Activated CD4-positive, alpha-beta memory T cell treated with anti-CD3 and anti-CD28 coated beads for 36 hours (primary cell): ENCODE data around the gene PKM. TPM values are rescaled to one million over a fixed set of nuclear protein-coding genes. Genes with fewer than 3 reads are reported as not detected.
"Not testable (repeated sequence)": the region's sequence is repeated elsewhere in the genome, so short reads cannot be mapped to it uniquely, and the experiment has no call there.

Experiments used
- CTCF ChIA-PET: fragments of 350-600 bp; sonication (Branson Sonifier 250); formaldehyde crosslinking; loops from one replicate; lab custom pipeline; 2021; ENCODE audit warnings: antibody characterized with exemption, inconsistent platforms; lab: Charles Lee
- POLR2A ChIA-PET: fragments of 350-600 bp; sonication (Branson Sonifier 250); formaldehyde crosslinking; loops from one replicate; lab custom pipeline; 2021; ENCODE audit warnings: antibody characterized with exemption; lab: Charles Lee
- DNase-seq: peaks from one replicate; pipeline ENCODE4 v3.0.0-alpha.2; 2020
- H3K27ac Mint-ChIP-seq: one replicate; pipeline ENCODE4 v1.8.0; 2021; ENCODE audit warnings: mixed read lengths
- H3K27me3 Mint-ChIP-seq: one replicate; pipeline ENCODE4 v1.8.0; 2021; ENCODE audit warnings: mixed read lengths
- H3K36me3 Mint-ChIP-seq: one replicate; pipeline ENCODE4 v1.8.0; 2021; ENCODE audit warnings: mixed read lengths
- H3K4me1 Mint-ChIP-seq: one replicate; pipeline ENCODE4 v1.8.0; 2021; ENCODE audit warnings: low read depth, mixed read lengths
- H3K4me3 Mint-ChIP-seq: one replicate; pipeline ENCODE4 v1.8.0; 2021; ENCODE audit warnings: mild to moderate bottlenecking, mixed read lengths
- H3K9me3 Mint-ChIP-seq: one replicate; pipeline ENCODE4 v1.8.0; 2021; ENCODE audit warnings: mixed read lengths
- intact Hi-C: fragments of 100-400 bp; cut with micrococcal nuclease; formaldehyde crosslinking; loops from one replicate; pipeline ENCODE4 v1.15.1; 2023
- total RNA-seq, 2 experiments: library from RNA; stranded (reverse); gene quantifications; one replicate each; pipeline ENCODE4 v1.2.3, GENCODE V29; 2021

The PKM gene
- 1,000 to 10,000 TPM; 2,032 to 2,053 TPM for total RNA-seq

- Mint-ChIP-seq H3K27me3 (no peaks in the 10 kb centered on the region), H3K9me3 (no peaks in the 10 kb centered on the region), H3K4me3 (peak within 1 kb of the TSS; percentile 94), H3K27ac (peak within 1 kb of the TSS; percentile 98), H3K36me3 (peaks cover 34% of the 10 kb centered on the region), H3K4me1 (peaks cover 27% of the 10 kb centered on the region)
- intact Hi-C loops: loop anchor here (10.0 kb wide), 1 partner anchor 554 kb away; the partner anchor contains the start of gene ADPGK
- CTCF ChIA-PET: interaction anchor here (1.1 kb wide), 2 partner anchors 33 to 145 kb away, joined by 3 read pairs; partner anchors contain the start of gene HEXA
- POLR2A ChIA-PET: interaction anchor here (0.6 to 5.5 kb wide), 14 partner anchors 7 to 243 kb away, joined by 3 to 37 read pairs (median 4); partner anchors contain the start of genes ARIH1, MYO9A and SENP8
- DNase-seq: peak; percentile 97
Observed at GRCh38 chr15:72231066-72231832, at the start of gene PKM. TSS of gene PKM (minus strand) at chr15:72231190. CDS start at chr15:72219097, 12,093 bp downstream.

- ChIA-PET POLR2A (no interaction called here), CTCF (interaction anchor here (1.0 to 1.2 kb wide), 2 partner anchors 32 to 54 kb away, joined by 3 to 4 read pairs; no protein-coding TSS in a partner anchor)
- intact Hi-C loops: no loop called here
- no peaks in the 10 kb centered on the region for H3K36me3 Mint-ChIP-seq
- no peak overlapping the region for H3K4me3 Mint-ChIP-seq
- no peaks in the 10 kb centered on the region for H3K4me1 Mint-ChIP-seq
- no peak overlapping the region for H3K27ac Mint-ChIP-seq
- H3K9me3 Mint-ChIP-seq: no peaks in the 10 kb centered on the region
- DNase-seq: no peak
- H3K27me3 Mint-ChIP-seq: no peaks in the 10 kb centered on the region
Observed at GRCh38 chr15:72280751-72281150, 49.8 kb upstream of the PKM start.

DNA sequence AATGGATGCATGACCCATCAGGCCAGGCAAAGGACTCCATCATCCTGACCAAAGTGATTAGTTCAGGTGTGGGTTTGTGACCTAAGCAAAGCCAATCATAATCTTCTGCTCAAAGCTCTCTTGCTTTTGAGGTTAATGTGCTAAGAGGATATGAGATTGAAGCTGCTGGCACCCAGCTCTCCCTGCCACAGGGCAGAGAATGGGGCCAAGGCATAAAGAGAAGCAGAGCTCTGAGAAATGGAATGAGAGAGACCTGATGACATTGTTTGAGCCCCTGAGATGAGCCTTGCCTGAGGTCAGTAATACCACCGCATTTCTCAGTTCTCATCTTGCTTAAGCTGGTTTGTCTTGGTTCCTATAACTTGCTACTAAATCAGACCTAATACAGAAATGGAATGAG, 47.7 kb upstream of the PKM start:
- no peaks in the 10 kb centered on the region for H3K9me3 Mint-ChIP-seq
- ChIA-PET CTCF (interaction anchor here (0.7 kb wide), 1 partner anchor 34 kb away, joined by 5 read pairs; no protein-coding TSS in a partner anchor), POLR2A (no interaction called here)
- no peaks in the 10 kb centered on the region for H3K36me3 Mint-ChIP-seq
- H3K4me1 Mint-ChIP-seq: peaks cover 4% of the 10 kb centered on the region
- intact Hi-C loops: no loop called here
- no peak overlapping the region for H3K4me3 Mint-ChIP-seq
- no peaks in the 10 kb centered on the region for H3K27me3 Mint-ChIP-seq
- no peak for DNase-seq
- H3K27ac Mint-ChIP-seq: no peak overlapping the region

DNA sequence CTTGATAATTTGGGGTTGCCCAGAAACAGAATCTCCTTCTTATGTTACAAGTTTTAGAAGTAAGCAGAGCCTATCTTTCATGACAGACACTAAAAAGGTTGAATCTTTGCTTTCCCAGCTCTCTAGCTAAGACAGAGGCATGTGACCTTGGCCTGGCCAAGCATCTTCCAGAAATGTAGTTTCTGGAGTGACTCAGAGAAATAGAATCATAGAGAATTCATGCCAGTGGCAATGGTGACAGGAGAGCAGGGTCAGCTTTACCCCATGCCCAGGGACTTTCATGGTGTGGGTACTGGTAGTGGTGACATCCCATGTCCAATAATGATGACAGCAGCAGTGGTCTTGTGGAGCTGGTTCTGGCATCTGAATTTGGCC, 45.3 kb upstream of the PKM start:
- no peak for DNase-seq
- POLR2A ChIA-PET: no interaction called here
- Mint-ChIP-seq H3K4me3 (no peak overlapping the region), H3K27me3 (no peaks in the 10 kb centered on the region), H3K36me3 (no peaks in the 10 kb centered on the region), H3K27ac (no peak overlapping the region), H3K4me1 (peaks cover 18% of the 10 kb centered on the region), H3K9me3 (no peaks in the 10 kb centered on the region)
- CTCF ChIA-PET: interaction anchor here (0.8 to 1.3 kb wide), 3 partner anchors 37 to 121 kb away, joined by 3 read pairs; no protein-coding TSS in a partner anchor
- intact Hi-C loops: no loop called here

DNA sequence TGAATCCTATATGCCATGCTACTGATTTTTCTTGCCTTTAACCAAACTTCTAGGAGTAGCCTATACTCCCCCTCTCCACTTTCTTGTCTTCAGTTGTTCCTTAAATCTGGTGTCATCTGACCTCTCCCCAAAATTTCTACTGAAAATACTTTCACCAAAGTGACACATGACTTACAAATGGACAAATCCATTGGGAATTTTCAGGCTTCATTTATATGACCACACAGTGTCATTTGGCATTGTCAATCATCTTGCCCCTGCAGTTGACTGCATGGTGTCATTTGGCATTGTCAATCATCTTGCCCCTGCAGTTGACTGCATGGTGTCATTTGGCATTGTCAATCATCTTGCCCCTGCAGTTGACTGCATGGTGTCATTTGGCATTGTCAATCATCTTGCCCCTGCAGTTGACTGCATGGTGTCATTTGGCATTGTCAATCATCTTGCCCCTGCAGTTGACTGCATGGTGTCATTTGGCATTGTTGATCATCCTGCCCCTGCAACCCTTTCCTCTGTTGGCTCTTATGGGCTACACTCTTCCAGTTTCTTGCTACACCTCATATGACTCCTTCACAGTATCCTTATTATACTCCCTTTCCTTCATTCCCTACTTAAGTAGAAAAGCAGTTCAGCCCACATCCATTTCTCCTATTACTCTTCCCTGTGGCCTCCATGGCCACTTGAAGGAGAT, 44.8 kb upstream of the PKM start:
- H3K36me3 Mint-ChIP-seq, H3K9me3 Mint-ChIP-seq, H3K4me3 Mint-ChIP-seq, DNase-seq, H3K27ac Mint-ChIP-seq, H3K27me3 Mint-ChIP-seq, intact Hi-C loops: not testable (repeated sequence)
- H3K4me1 Mint-ChIP-seq: peaks cover 23% of the 10 kb centered on the region
- ChIA-PET POLR2A (interaction anchor here (1.0 kb wide), 1 partner anchor 46 kb away, joined by 3 read pairs; no protein-coding TSS in a partner anchor), CTCF (interaction anchor here (0.8 to 1.1 kb wide), 2 partner anchors 38 to 120 kb away, joined by 3 read pairs; no protein-coding TSS in a partner anchor)

GRCh38 chr15:72272997-72273352, 42.0 kb upstream of the PKM start:
- H3K27me3 Mint-ChIP-seq: no peaks in the 10 kb centered on the region
- H3K27ac Mint-ChIP-seq: peak overlapping the region; percentile 89
- ChIA-PET CTCF (interaction anchor here (0.8 to 2.7 kb wide), 8 partner anchors 12 to 398 kb away, joined by 3 to 19 read pairs (median 4); partner anchors contain the start of gene GRAMD2A), POLR2A (interaction anchor here (0.6 to 2.6 kb wide), 4 partner anchors 10 to 62 kb away, joined by 3 to 28 read pairs (median 4); partner anchors contain the start of gene PKM)
- no peak for DNase-seq
- peaks cover 33% of the 10 kb centered on the region for H3K4me1 Mint-ChIP-seq
- intact Hi-C loops: loop anchor here (1.0 to 5.0 kb wide), 5 partner anchors 45 to 200 kb away; partner anchors contain the start of genes MYO9A and SENP8
- no peaks in the 10 kb centered on the region for H3K9me3 Mint-ChIP-seq
- peaks cover 9% of the 10 kb centered on the region for H3K36me3 Mint-ChIP-seq
- peak overlapping the region; percentile 84 for H3K4me3 Mint-ChIP-seq

DNA sequence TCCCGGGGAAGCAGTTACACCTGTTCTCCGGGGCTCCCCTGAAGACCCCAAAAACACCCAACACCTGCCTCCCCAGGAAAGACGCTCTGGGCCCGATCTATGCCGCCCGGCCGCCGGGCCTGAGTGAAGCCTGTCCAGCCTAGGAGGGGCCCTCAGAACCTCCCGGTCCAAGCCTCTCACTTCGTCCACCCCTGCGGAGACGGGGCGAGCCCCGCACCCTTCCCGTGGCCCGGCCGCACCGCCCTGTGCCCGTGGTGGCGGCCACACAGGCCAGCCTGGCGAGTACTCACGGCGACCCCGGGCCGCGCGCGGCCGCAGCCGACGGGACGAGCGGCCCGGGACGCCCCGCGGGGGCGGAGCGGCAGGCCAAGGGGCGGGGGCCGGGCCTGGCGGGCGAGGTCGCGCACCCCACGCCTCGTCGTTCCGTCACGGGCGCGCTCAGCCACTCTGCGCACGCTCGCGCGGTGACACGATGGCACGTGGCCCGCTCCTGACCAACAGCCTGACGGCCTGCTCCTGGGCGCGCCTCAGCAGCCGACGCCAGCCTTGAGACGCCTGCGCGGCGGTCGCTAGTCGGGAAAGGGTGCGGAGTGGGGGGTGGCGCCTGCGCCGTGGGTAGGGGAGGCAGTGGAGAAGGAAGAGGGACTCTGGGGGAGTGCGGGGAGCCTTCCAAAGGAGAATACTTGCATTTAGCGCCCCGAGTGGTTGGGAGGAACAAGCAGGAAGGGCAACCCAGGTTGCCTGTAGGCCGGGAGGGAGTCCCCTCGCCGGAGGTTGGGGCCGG, 41.4 kb upstream of the PKM start, which contains the start of gene PARP6:
Gene PARP6, minus strand, starts transcription at position 342 of the 784 bp plus-strand sequence. CDS start 5,077 bp downstream, outside the sequence.
- ChIA-PET CTCF (interaction anchor here (0.9 to 2.7 kb wide), 5 partner anchors 40 to 191 kb away, joined by 3 to 19 read pairs (median 5); partner anchors contain the start of gene GRAMD2A), POLR2A (interaction anchor here (0.6 to 2.6 kb wide), 4 partner anchors 9 to 62 kb away, joined by 3 to 28 read pairs (median 4); partner anchors contain the start of gene PKM)
- Mint-ChIP-seq H3K9me3 (no peaks in the 10 kb centered on the region), H3K4me1 (peaks cover 33% of the 10 kb centered on the region), H3K27ac (peak within 1 kb of the TSS; percentile 89), H3K36me3 (peaks cover 9% of the 10 kb centered on the region), H3K4me3 (peak within 1 kb of the TSS; percentile 84), H3K27me3 (no peaks in the 10 kb centered on the region)
- DNase-seq: peak; percentile 99
- intact Hi-C loops: loop anchor here (1.0 to 5.0 kb wide), 5 partner anchors 44 to 200 kb away; partner anchors contain the start of genes MYO9A and SENP8

- H3K4me3 Mint-ChIP-seq: peak overlapping the region; percentile 83
- DNase-seq: peak; percentile 29
- no peaks in the 10 kb centered on the region for H3K9me3 Mint-ChIP-seq
- peaks cover 13% of the 10 kb centered on the region for H3K36me3 Mint-ChIP-seq
- CTCF ChIA-PET: no interaction called here
- intact Hi-C loops: loop anchor here (1.0 to 5.0 kb wide), 5 partner anchors 44 to 201 kb away; partner anchors contain the start of genes MYO9A and SENP8
- H3K4me1 Mint-ChIP-seq: peaks cover 33% of the 10 kb centered on the region
- H3K27ac Mint-ChIP-seq: peak overlapping the region; percentile 80
- POLR2A ChIA-PET: interaction anchor here (0.6 kb wide), 1 partner anchor 45 kb away, joined by 4 read pairs; no protein-coding TSS in a partner anchor
- no peaks in the 10 kb centered on the region for H3K27me3 Mint-ChIP-seq
Observed at GRCh38 chr15:72271895-72272212, 40.9 kb upstream of the PKM start.

- intact Hi-C loops: loop anchor here (5.0 kb wide), 1 partner anchor 154 kb away; the partner anchor contains the start of genes MYO9A and SENP8
- ChIA-PET CTCF (no interaction called here), POLR2A (interaction anchor here (0.6 kb wide), 1 partner anchor 44 kb away, joined by 4 read pairs; no protein-coding TSS in a partner anchor)
- Mint-ChIP-seq H3K27me3 (no peaks in the 10 kb centered on the region), H3K36me3 (peaks cover 17% of the 10 kb centered on the region), H3K4me3 (peak overlapping the region; percentile 83), H3K9me3 (no peaks in the 10 kb centered on the region), H3K4me1 (peaks cover 33% of the 10 kb centered on the region), H3K27ac (peak overlapping the region; percentile 35)
- no peak for DNase-seq
Observed at GRCh38 chr15:72271221-72271620, 40.2 kb upstream of the PKM start.

- Mint-ChIP-seq H3K27ac (no peak overlapping the region), H3K4me3 (no peak overlapping the region), H3K4me1 (peaks cover 40% of the 10 kb centered on the region), H3K9me3 (no peaks in the 10 kb centered on the region), H3K27me3 (no peaks in the 10 kb centered on the region), H3K36me3 (peaks cover 25% of the 10 kb centered on the region)
- ChIA-PET CTCF (interaction anchor here (0.6 kb wide), 1 partner anchor 452 kb away, joined by 3 read pairs; no protein-coding TSS in a partner anchor), POLR2A (interaction anchor here (1.3 kb wide), 1 partner anchor 42 kb away, joined by 3 read pairs; no protein-coding TSS in a partner anchor)
- intact Hi-C loops: loop anchor here (5.0 kb wide), 1 partner anchor 152 kb away; the partner anchor contains the start of genes MYO9A and SENP8
- no peak for DNase-seq
Observed at GRCh38 chr15:72269739-72270138, 38.7 kb upstream of the PKM start.
